Measurements from ENCODE around the gene MICAL2. TPM values are rescaled to one million over a fixed set of nuclear protein-coding genes. Genes with fewer than 3 reads are reported as not detected.

The MICAL2 gene
- total RNA-seq, 2 experiments from 2014 or later, result 155 to 158 TPM

- CTCF ChIA-PET, result interaction anchor here (0.6 to 5.1 kb wide), 17 partner anchors 12 to 192 kb away, joined by 3 to 33 read pairs (median 5); partner anchors contain the start of gene MICAL2
- POLR2A ChIA-PET, result interaction anchor here (0.6 to 2.5 kb wide), 4 partner anchors 13 to 86 kb away, joined by 3 to 17 read pairs (median 4); no protein-coding TSS in a partner anchor
Measured at GRCh38 chr11:12236744-12237101, 126.3 kb downstream of the MICAL2 start.

DNA sequence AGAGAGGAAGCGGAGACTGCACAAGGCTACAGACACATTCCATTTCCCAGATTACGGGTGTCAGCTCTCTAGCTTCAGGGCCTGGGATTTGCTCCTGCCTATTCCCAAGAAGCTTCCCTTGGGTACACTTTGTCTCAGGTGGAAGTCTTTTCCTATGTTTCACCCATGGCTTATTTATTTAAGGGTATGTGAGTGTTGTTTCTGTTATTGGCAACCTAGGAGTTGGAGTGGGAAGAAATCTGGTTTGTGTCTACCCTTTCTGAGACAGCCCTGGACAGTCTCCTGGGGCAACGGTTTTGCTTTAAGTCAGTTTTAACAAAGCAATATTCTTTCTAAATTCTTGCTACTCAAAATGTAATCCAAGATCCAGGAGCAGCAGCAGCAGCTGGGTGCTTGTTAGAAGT lies 127.0 kb downstream of the MICAL2 start:
- ChIA-PET POLR2A (interaction anchor here (2.5 kb wide), 1 partner anchor 13 kb away, joined by 17 read pairs; no protein-coding TSS in a partner anchor), CTCF (interaction anchor here (0.8 to 5.1 kb wide), 9 partner anchors 13 to 190 kb away, joined by 3 to 33 read pairs (median 3); no protein-coding TSS in a partner anchor)

- ChIA-PET POLR2A (no interaction called here), CTCF (interaction anchor here (1.2 to 5.1 kb wide), 4 partner anchors 14 to 194 kb away, joined by 3 to 33 read pairs (median 17); no protein-coding TSS in a partner anchor)
Measured at GRCh38 chr11:12238420-12238819, 128.0 kb downstream of the MICAL2 start.

- ChIA-PET CTCF (interaction anchor here (0.9 to 5.0 kb wide), 6 partner anchors 16 to 195 kb away, joined by 3 to 24 read pairs (median 4); no protein-coding TSS in a partner anchor), POLR2A (no interaction called here)
Measured at GRCh38 chr11:12239396-12239795, 129.0 kb downstream of the MICAL2 start.

- POLR2A ChIA-PET, result no interaction called here
- CTCF ChIA-PET, result interaction anchor here (0.5 to 2.2 kb wide), 6 partner anchors 16 to 1142 kb away, joined by 3 to 8 read pairs (median 3); no protein-coding TSS in a partner anchor
Measured at GRCh38 chr11:12239804-12240371, 129.5 kb downstream of the MICAL2 start.

- ChIA-PET CTCF (interaction anchor here (0.5 to 2.2 kb wide), 4 partner anchors 17 to 1142 kb away, joined by 3 to 8 read pairs (median 3); no protein-coding TSS in a partner anchor), POLR2A (no interaction called here)
Measured at GRCh38 chr11:12240677-12241076, 130.3 kb downstream of the MICAL2 start.

DNA sequence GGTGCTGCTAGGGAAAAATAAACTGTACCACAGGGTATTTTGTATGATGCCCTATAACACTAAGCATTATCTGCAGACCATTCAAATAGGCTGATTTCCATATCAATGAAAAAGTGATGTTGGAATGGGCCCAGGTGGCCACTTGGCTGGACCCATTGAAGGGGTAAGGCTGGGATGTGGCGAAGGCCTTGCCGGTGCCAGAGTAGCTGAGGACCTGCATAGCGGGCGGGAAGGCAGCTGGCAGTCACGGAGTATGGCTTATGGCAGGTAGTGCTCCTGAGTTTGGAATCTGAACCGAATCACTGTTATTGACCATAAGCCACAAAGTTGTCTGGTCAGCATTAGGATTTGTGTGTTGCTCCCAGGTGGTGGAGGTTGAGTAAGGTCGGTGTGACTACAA lies 131.0 kb downstream of the MICAL2 start:
- ChIA-PET CTCF (no interaction called here), POLR2A (no interaction called here)

- CTCF ChIA-PET, result no interaction called here
- POLR2A ChIA-PET, result no interaction called here
Measured at GRCh38 chr11:12241971-12242672, 131.7 kb downstream of the MICAL2 start.

DNA sequence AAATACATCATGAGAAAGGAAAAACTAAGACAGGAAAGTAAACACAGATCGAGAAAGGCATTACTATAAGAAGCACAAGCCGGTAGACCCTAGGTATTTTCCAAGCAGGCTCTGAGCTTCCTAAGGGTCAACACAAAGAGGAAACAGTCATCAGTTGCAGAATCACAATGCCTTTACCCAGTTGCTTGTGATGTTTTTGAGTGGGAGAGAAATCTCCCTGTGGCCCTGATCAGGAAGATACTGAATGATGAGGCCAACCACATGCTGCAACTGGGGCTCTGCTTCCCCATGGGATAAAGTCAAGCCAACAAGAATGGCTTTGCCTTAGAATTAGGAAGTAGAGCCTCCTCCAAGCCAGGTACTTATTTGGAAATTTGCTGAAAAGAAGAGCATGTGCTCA lies 132.6 kb downstream of the MICAL2 start:
- ChIA-PET POLR2A (no interaction called here), CTCF (no interaction called here)

DNA sequence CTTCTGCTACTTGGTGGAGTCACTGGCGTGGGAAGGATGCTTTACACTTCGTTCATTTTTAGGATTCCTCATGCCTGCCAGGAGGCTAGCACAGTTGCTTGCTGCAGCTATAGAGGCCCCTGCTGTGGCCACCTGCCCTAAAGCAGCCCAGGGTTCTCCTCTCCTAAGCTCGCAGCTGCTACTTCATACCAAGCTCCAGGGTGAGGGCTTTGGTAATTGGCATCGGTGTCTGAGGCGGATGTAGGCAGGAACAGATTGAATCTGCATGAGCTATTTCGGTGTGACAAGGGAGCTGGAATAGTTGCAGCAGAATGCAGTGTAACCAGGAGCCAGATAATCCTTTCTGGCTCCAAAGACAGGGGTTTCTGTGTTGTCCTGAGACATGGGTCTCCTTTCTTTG lies 133.1 kb downstream of the MICAL2 start:
- CTCF ChIA-PET, result interaction anchor here (1.2 kb wide), 1 partner anchor 19 kb away, joined by 3 read pairs; no protein-coding TSS in a partner anchor

GRCh38 chr11:12243911-12244550 lies 133.6 kb downstream of the MICAL2 start:
- CTCF ChIA-PET, result interaction anchor here (1.0 to 1.2 kb wide), 2 partner anchors 20 to 37 kb away, joined by 3 to 4 read pairs; no protein-coding TSS in a partner anchor
- POLR2A ChIA-PET, result no interaction called here

More for the DNA sequence above, 133.1 kb downstream of the MICAL2 start:
- POLR2A ChIA-PET, result no interaction called here

- POLR2A ChIA-PET, result no interaction called here
- CTCF ChIA-PET, result interaction anchor here (1.0 kb wide), 1 partner anchor 36 kb away, joined by 4 read pairs; no protein-coding TSS in a partner anchor
Measured at GRCh38 chr11:12245091-12245490, 134.7 kb downstream of the MICAL2 start.

GRCh38 chr11:12245549-12246016 lies 135.2 kb downstream of the MICAL2 start:
- CTCF ChIA-PET, result interaction anchor here (1.3 kb wide), 1 partner anchor 202 kb away, joined by 3 read pairs; no protein-coding TSS in a partner anchor
- POLR2A ChIA-PET, result no interaction called here

DNA sequence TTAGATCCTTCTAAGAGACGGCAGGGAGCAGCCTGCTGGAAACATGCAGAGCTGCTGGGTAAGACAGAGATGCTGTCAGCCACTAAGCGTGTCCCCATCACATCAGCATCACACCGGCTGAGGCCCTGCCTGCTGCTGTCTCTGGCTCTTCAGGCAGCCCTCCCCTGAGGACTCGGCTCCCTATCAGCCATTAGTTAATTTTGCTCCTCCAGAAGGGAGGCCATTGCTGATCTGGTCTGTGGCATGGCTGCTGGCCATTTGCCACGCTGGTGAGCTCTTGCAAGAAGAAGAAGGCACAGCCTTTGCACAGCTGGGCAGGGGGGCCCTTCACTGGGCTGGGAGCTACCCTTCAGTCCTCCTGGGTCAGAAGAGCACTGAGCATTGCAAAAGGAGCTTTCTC lies 135.8 kb downstream of the MICAL2 start:
- CTCF ChIA-PET, result interaction anchor here (1.2 to 1.3 kb wide), 2 partner anchors 199 to 202 kb away, joined by 3 read pairs; no protein-coding TSS in a partner anchor

GRCh38 chr11:12246989-12247388 lies 136.6 kb downstream of the MICAL2 start:
- POLR2A ChIA-PET, result no interaction called here

More for the DNA sequence above, 135.8 kb downstream of the MICAL2 start:
- POLR2A ChIA-PET, result no interaction called here

GRCh38 chr11:12247543-12248254 lies 137.3 kb downstream of the MICAL2 start:
- ChIA-PET POLR2A (no interaction called here), CTCF (interaction anchor here (1.2 kb wide), 1 partner anchor 200 kb away, joined by 3 read pairs; no protein-coding TSS in a partner anchor)

More at GRCh38 chr11:12246989-12247388, 136.6 kb downstream of the MICAL2 start:
- CTCF ChIA-PET, result interaction anchor here (1.2 to 1.3 kb wide), 2 partner anchors 200 to 203 kb away, joined by 3 read pairs; no protein-coding TSS in a partner anchor

- CTCF ChIA-PET, result no interaction called here
- POLR2A ChIA-PET, result no interaction called here
Measured at GRCh38 chr11:12248330-12248729, 137.9 kb downstream of the MICAL2 start.

DNA sequence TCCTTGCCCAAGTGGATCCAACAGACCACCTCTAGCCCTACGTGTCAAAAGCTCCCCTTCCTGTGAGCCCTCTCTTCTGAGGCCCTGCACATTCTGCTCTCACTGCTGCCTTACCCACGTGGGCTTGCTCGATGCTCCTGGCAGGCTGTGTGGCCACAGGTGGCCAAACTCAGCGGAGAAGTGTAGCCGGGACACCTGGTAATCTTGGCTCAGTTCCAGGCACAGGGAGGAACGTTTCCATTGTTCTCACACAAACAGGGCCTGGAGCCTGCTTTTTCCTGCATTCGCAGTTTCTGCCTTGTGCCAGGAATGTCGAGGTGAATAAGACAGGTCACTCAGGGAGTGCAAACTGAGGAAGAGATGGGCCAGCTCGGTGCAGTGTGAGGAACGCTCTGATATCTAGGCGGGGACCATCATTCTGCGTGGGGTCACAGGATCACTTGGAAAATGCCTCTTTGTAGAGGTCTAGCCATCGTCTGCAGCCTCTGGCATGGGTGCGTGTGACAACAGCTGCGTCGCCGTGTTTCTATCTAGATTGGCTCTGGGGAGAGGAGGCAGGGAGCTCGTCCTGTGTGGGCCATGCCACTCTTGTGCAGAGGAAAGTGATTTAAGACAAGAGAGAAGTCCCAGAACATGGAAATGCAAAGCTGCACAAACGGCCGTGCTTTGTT lies 139.3 kb downstream of the MICAL2 start:
- ChIA-PET POLR2A (no interaction called here), CTCF (no interaction called here)
